ENCODE results near the gene EPRS1.

GRCh38 chr1:220003015-220003414 is 43.3 kb downstream of the EPRS1 start:
- TF ChIP-seq, protein P1, sequence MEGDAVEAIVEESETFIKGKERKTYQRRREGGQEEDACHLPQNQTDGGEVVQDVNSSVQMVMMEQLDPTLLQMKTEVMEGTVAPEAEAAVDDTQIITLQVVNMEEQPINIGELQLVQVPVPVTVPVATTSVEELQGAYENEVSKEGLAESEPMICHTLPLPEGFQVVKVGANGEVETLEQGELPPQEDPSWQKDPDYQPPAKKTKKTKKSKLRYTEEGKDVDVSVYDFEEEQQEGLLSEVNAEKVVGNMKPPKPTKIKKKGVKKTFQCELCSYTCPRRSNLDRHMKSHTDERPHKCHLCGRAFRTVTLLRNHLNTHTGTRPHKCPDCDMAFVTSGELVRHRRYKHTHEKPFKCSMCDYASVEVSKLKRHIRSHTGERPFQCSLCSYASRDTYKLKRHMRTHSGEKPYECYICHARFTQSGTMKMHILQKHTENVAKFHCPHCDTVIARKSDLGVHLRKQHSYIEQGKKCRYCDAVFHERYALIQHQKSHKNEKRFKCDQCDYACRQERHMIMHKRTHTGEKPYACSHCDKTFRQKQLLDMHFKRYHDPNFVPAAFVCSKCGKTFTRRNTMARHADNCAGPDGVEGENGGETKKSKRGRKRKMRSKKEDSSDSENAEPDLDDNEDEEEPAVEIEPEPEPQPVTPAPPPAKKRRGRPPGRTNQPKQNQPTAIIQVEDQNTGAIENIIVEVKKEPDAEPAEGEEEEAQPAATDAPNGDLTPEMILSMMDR (IDR thresholded peaks at IDR 0.05), result no peak
- TF ChIP-seq ZFX (IDR thresholded peaks at IDR 0.05; ENCODE audit: borderline replicate concordance), result no peak
